GM12878 (cell line): ENCODE measurements around the gene AFF1.

Experiments
- HCFC1 ChIP-seq: fragments of 150-350 bp; IDR thresholded peaks from 2 replicates; pipeline ENCODE4 v1.6.1; 2014; ENCODE audit warnings: low read length
- POLR2A ChIP-seq: IDR thresholded peaks from 2 replicates; pipeline ENCODE4 v1.6.1; 2011; ENCODE audit warnings: low read depth, mild to moderate bottlenecking, low read length

GRCh38 chr4:86961605-86962295 lies 26.9 kb downstream of the AFF1 start:
- TF ChIP-seq POLR2A (peak; percentile 63), HCFC1 (no peak)
